WTC11 (cell line): ENCODE measurements around the gene ARHGAP20. TPM values are rescaled to one million over a fixed set of nuclear protein-coding genes. Genes with fewer than 3 reads are reported as not detected.

Source experiments
- ATAC-seq: fragments of 200-7000 bp; cut with Tn5 transposase; 2 replicates; pipeline ENCODE4 v1.10.0; 2021; ENCODE audit warnings: mild to moderate bottlenecking, moderate library complexity
- CTCF ChIA-PET: fragments of 300-600 bp; sonication (Branson Sonifier 250); formaldehyde crosslinking; loops from one replicate; lab custom pipeline; 2021; ENCODE audit warnings: antibody characterized with exemption; lab: Charles Lee
- POLR2A ChIA-PET: fragments of 350-600 bp; sonication (Branson Sonifier 250); formaldehyde crosslinking; loops from one replicate; lab custom pipeline; 2021; ENCODE audit warnings: antibody characterized with exemption; lab: Charles Lee
- DNase-seq: peaks from one replicate; pipeline ENCODE4 v3.0.0; 2021; ENCODE audit warnings: low spot score
- H3K27ac Mint-ChIP-seq: 2 replicates; pipeline ENCODE4 v1.8.0; 2021; ENCODE audit warnings: mixed read lengths
- H3K27me3 Mint-ChIP-seq: 2 replicates; pipeline ENCODE4 v1.8.0; 2021; ENCODE audit warnings: low read depth, mild to moderate bottlenecking, moderate library complexity, mixed read lengths
- H3K36me3 Mint-ChIP-seq: 2 replicates; pipeline ENCODE4 v1.8.0; 2021; ENCODE audit warnings: mixed read lengths
- H3K4me1 Mint-ChIP-seq: 2 replicates; pipeline ENCODE4 v1.8.0; 2022; ENCODE audit warnings: mixed read lengths
- H3K4me3 Mint-ChIP-seq: 2 replicates; pipeline ENCODE4 v1.8.0; 2021; ENCODE audit warnings: mild to moderate bottlenecking, moderate library complexity, mixed read lengths
- H3K9me3 Mint-ChIP-seq: 2 replicates; pipeline ENCODE4 v1.8.0; 2021; ENCODE audit warnings: mixed read lengths
- CREM ChIP-seq: sonication (generic); formaldehyde crosslinking; IDR thresholded peaks from 2 replicates; pipeline ENCODE4 v1.8.1; 2022; ENCODE audit warnings: mild to moderate bottlenecking, missing genetic modification reagents, moderate library complexity
- CTCF ChIP-seq: fragments of 200-600 bp; IDR thresholded peaks from 2 replicates; pipeline ENCODE4 v1.8.0; 2022; ENCODE audit warnings: antibody characterized with exemption
- E2F1 ChIP-seq: sonication (generic); formaldehyde crosslinking; IDR thresholded peaks from 2 replicates; pipeline ENCODE4 v1.8.0; 2022; ENCODE audit warnings: mild to moderate bottlenecking, missing genetic modification reagents
- E2F4 ChIP-seq: sonication (generic); formaldehyde crosslinking; IDR thresholded peaks from 2 replicates; pipeline ENCODE4 v1.8.1; 2022; ENCODE audit warnings: low read depth, mild to moderate bottlenecking, moderate library complexity, missing genetic modification reagents, borderline replicate concordance
- ETV6 ChIP-seq: sonication (generic); formaldehyde crosslinking; IDR thresholded peaks from 2 replicates; pipeline ENCODE4 v1.8.1; 2022; ENCODE audit warnings: mild to moderate bottlenecking, missing genetic modification reagents
- FOXP1 ChIP-seq: sonication (generic); formaldehyde crosslinking; IDR thresholded peaks from 2 replicates; pipeline ENCODE4 v1.8.0; 2022; ENCODE audit warnings: missing genetic modification reagents, mild to moderate bottlenecking, moderate library complexity, borderline replicate concordance
- IRF1 ChIP-seq: sonication (generic); formaldehyde crosslinking; IDR thresholded peaks from 2 replicates; pipeline ENCODE4 v1.8.0; 2023; ENCODE audit warnings: missing genetic modification reagents
- MAX ChIP-seq: sonication (generic); formaldehyde crosslinking; IDR thresholded peaks from 2 replicates; pipeline ENCODE4 v1.8.0; 2022; ENCODE audit warnings: mild to moderate bottlenecking, missing genetic modification reagents
- MLX ChIP-seq: sonication (generic); formaldehyde crosslinking; IDR thresholded peaks from 2 replicates; pipeline ENCODE4 v1.8.1; 2023; ENCODE audit warnings: mild to moderate bottlenecking, missing genetic modification reagents, moderate library complexity
- NFATC4 ChIP-seq: fragments of 250-450 bp; sonication (Bioruptor Pico); IDR thresholded peaks from 2 replicates; pipeline ENCODE4 v1.9.0; 2021; ENCODE audit warnings: mild to moderate bottlenecking
- NFYB ChIP-seq: sonication (generic); formaldehyde crosslinking; conservative IDR thresholded peaks from 2 replicates; pipeline ENCODE4 v1.8.0; 2022; ENCODE audit warnings: low read depth, missing genetic modification reagents
- PREB ChIP-seq: sonication (generic); formaldehyde crosslinking; IDR thresholded peaks from 2 replicates; pipeline ENCODE4 v1.8.1; 2022; ENCODE audit warnings: mild to moderate bottlenecking, missing genetic modification reagents, moderate library complexity, borderline replicate concordance
- RORB ChIP-seq: fragments of 250-450 bp; sonication (Bioruptor Pico); IDR thresholded peaks from 2 replicates; pipeline ENCODE4 v1.9.0; 2021; ENCODE audit warnings: mild to moderate bottlenecking
- SMAD3 ChIP-seq: sonication (generic); formaldehyde crosslinking; IDR thresholded peaks from 2 replicates; pipeline ENCODE4 v1.8.0; 2022; ENCODE audit warnings: missing genetic modification reagents, mild to moderate bottlenecking, borderline replicate concordance
- SMAD4 ChIP-seq: sonication (generic); formaldehyde crosslinking; IDR thresholded peaks from 2 replicates; pipeline ENCODE4 v1.8.0; 2022; ENCODE audit warnings: mild to moderate bottlenecking, missing genetic modification reagents
- SP1 ChIP-seq: sonication (generic); formaldehyde crosslinking; conservative IDR thresholded peaks from 2 replicates; pipeline ENCODE4 v1.8.1; 2022; ENCODE audit warnings: missing genetic modification reagents
- USF1 ChIP-seq: sonication (generic); formaldehyde crosslinking; IDR thresholded peaks from 2 replicates; pipeline ENCODE4 v1.8.0; 2022; ENCODE audit warnings: mild to moderate bottlenecking, missing genetic modification reagents
- ZNF281 ChIP-seq: sonication (generic); formaldehyde crosslinking; IDR thresholded peaks from 2 replicates; pipeline ENCODE4 v1.8.0; 2023; ENCODE audit warnings: mild to moderate bottlenecking, missing genetic modification reagents
- ZNF396 ChIP-seq: fragments of 250-450 bp; sonication (Bioruptor Pico); IDR thresholded peaks from 2 replicates; pipeline ENCODE4 v1.8.0; 2021; ENCODE audit warnings: mild to moderate bottlenecking, moderate library complexity, borderline replicate concordance
- ZSCAN18 ChIP-seq: fragments of 250-450 bp; sonication (Bioruptor Pico); IDR thresholded peaks from 2 replicates; pipeline ENCODE4 v2.1.2; 2022; ENCODE audit warnings: mild to moderate bottlenecking, moderate library complexity
- total RNA-seq: library from RNA; stranded (reverse); gene quantifications from 3 replicates; pipeline ENCODE4 v1.2.3, GENCODE V29; 2021

Gene ARHGAP20
- total RNA-seq, 1 experiment from 2014 or later, result 0.15 TPM

- TF ChIP-seq E2F4 (CRISPR knock-in tag), result no peak
- no peak for TF ChIP-seq NFYB (CRISPR knock-in tag)
- no peak for TF ChIP-seq ZSCAN18 (CRISPR knock-in tag)
- no peak for TF ChIP-seq MLX
- TF ChIP-seq FOXP1 (CRISPR knock-in tag), result no peak
- no peak for TF ChIP-seq ZNF281
- TF ChIP-seq MAX (CRISPR knock-in tag), result no peak
These were observed 18.5 kb upstream of the ARHGAP20 start (continued) for GRCh38 chr11:110730773-110731172.

GRCh38 chr11:110728883-110729282, 16.6 kb upstream of the ARHGAP20 start:
- no peak for DNase-seq
- no peak for TF ChIP-seq NFATC4 (CRISPR knock-in tag)
- no peak for TF ChIP-seq ZNF396 (CRISPR knock-in tag)
- TF ChIP-seq SMAD3 (CRISPR knock-in tag), result no peak
- TF ChIP-seq RORB (CRISPR knock-in tag), result no peak
- TF ChIP-seq SMAD4 (CRISPR knock-in tag), result no peak
- no peak for TF ChIP-seq FOXP1 (CRISPR knock-in tag)
- TF ChIP-seq ETV6 (CRISPR knock-in tag), result no peak
- TF ChIP-seq PREB, result no peak
- no peak for TF ChIP-seq IRF1 (CRISPR knock-in tag)
- TF ChIP-seq E2F1 (CRISPR knock-in tag), result no peak
- TF ChIP-seq CTCF, result no peak
- TF ChIP-seq SP1 (CRISPR knock-in tag), result no peak
- no peak for TF ChIP-seq CREM (CRISPR knock-in tag)
- TF ChIP-seq USF1 (CRISPR knock-in tag), result no peak
- CTCF ChIA-PET, result no interaction called here

More at GRCh38 chr11:110728883-110729282, 16.6 kb upstream of the ARHGAP20 start:
- no peaks in the 10 kb centered on the region for H3K9me3 Mint-ChIP-seq
- POLR2A ChIA-PET, result no interaction called here
- no peaks in the 10 kb centered on the region for H3K36me3 Mint-ChIP-seq
- no peaks in the 10 kb centered on the region for H3K27me3 Mint-ChIP-seq
- H3K27ac Mint-ChIP-seq, result no peak overlapping the region
- ATAC-seq, result no peak
- H3K4me3 Mint-ChIP-seq, result no peak overlapping the region
- H3K4me1 Mint-ChIP-seq, result no peaks in the 10 kb centered on the region
